Choroid plexus epithelial cell (primary cell): ENCODE results near the gene KIRREL3.
"Not testable (repeated sequence)": the region's sequence is repeated elsewhere in the genome, so short reads cannot be mapped to it uniquely, and the experiment has no call there.

Experiments used
- DNase-seq: peaks from one replicate; pipeline ENCODE4 v3.0.0-alpha.2; 2010; ENCODE audit warnings: low read depth
- H3K4me3 ChIP-seq: 2 replicates; pipeline ENCODE4 v1.5.1; 2011; ENCODE audit warnings: low read depth, mild to moderate bottlenecking, control low read depth, low read length, moderate library complexity
- TF ChIP-seq, protein P1 (sequence below): conservative IDR thresholded peaks from 2 replicates; pipeline ENCODE4 v1.5.1; 2011; ENCODE audit warnings: low read depth, mild to moderate bottlenecking, control low read depth, inconsistent platforms, low read length, moderate library complexity

KIRREL3 gene

DNA sequence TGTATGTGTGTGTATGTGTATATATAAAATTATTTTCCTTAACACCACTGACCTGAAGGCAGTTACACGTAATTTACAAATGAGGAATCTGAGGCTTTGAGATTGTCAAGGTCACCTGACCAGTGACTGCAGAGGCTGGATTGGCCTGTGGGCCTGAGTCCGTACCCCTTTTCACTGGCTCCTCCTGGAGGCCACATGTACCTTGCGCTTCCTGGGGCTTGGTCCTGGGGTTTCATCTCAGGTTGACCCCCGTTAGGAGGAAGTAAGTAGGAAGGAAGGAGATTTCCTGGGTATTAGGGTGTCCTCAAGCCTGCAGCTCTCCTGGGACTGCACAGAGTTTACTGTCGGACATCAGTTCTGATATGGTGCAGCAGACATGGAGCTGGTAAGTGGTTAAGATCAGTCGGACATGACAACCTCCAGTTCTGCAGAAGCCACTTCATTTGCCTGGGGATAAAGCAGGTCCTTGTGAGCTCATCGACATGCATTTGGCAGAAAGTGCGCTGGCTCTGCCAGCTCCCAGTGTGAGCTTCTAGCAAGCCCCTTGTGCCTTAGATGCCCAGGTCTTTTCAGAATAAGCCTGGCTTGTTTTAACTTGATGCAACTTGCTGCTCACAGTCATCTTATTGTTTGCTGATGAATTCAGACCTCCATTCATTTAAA lies 608.5 kb downstream of the KIRREL3 start:
- no peak overlapping the region for H3K4me3 ChIP-seq
- DNase-seq, result no peak
- TF ChIP-seq, protein P1, sequence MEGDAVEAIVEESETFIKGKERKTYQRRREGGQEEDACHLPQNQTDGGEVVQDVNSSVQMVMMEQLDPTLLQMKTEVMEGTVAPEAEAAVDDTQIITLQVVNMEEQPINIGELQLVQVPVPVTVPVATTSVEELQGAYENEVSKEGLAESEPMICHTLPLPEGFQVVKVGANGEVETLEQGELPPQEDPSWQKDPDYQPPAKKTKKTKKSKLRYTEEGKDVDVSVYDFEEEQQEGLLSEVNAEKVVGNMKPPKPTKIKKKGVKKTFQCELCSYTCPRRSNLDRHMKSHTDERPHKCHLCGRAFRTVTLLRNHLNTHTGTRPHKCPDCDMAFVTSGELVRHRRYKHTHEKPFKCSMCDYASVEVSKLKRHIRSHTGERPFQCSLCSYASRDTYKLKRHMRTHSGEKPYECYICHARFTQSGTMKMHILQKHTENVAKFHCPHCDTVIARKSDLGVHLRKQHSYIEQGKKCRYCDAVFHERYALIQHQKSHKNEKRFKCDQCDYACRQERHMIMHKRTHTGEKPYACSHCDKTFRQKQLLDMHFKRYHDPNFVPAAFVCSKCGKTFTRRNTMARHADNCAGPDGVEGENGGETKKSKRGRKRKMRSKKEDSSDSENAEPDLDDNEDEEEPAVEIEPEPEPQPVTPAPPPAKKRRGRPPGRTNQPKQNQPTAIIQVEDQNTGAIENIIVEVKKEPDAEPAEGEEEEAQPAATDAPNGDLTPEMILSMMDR, result peak; percentile 26

DNA sequence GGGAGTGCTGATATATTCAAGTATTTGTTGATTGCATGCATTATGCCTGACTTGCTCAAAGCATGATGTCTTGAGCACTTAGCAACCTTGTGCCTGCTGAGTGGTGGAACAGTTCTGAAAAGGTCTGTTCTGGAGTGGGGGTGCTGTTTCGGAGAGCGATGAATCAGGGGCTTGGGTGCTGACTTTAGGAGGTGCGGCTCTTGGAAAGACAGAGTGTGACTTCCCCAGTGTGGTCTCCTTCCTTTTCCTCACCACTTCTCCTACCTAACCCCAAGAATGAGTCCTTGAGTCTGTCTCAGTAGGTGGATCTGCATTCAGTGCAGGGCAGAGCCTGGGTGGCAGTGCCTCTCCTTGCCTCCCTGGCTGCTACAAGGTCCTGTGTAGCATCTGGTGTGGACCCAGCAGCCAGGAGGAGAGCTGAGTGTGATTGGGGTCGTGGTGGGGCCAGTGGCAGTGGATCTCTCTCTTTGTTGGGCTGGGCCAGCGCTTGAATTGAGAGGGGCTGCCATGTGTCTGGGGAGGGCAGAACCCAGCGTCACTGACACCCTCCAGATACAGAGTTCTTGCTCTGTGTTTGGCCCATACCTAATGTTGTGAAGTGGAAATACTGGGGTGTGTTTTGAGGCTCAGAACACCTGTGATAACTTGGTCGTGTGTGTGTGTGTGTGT lies 609.1 kb downstream of the KIRREL3 start:
- no peak for DNase-seq
- H3K4me3 ChIP-seq, result no peak overlapping the region
- TF ChIP-seq, protein P1, result no peak

DNA sequence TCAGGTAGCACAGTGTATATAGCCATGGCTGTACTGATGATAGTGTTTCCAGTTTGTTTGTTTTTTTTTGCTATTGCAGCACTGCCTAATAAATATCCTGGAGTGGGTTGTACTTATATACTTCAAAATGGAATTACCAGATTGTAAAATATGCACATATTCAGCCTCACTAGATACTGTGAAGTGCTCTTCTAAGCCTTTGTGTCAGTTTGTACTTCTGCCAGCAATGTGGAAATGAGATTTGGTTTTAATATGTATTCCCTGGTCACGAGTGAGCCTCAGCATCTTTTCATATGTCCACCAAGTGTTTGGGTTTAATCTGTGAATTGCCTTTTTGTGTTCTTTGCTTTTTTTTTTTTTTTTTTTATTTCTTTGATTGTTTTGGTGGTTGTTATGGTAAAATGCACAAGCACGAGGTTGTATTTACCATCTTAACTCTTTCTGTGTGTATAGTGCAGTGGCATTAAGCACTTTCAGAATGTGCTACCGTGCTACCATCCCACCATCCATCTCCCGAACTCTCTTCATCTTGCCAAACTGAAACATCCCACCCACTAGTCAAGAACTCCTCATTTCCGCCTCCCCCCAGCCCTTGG lies 610.2 kb downstream of the KIRREL3 start:
- no peak overlapping the region for H3K4me3 ChIP-seq
- TF ChIP-seq, protein P1, result no peak
- no peak for DNase-seq

DNA sequence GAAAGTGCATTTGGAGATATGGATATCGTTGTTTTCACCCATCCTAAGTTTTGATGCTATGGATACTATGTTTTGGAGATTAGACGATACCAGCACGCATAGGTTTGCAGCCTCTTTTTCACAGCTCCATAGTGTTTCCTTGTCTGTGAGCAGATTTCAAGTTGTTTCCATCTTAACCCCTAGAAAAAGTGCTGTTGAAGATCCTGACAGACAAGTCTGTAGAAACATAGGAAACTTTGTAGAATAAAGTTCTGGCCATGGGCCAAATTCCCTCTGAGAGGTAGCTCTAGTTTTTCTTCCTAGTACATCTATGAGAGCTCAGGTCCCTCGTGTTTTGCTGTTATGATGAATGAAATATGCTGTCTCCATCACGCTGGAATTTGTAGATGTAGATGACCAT lies 612.7 kb downstream of the KIRREL3 start:
- no peak overlapping the region for H3K4me3 ChIP-seq
- DNase-seq, result peak; percentile 31
- TF ChIP-seq, protein P1, result no peak

DNA sequence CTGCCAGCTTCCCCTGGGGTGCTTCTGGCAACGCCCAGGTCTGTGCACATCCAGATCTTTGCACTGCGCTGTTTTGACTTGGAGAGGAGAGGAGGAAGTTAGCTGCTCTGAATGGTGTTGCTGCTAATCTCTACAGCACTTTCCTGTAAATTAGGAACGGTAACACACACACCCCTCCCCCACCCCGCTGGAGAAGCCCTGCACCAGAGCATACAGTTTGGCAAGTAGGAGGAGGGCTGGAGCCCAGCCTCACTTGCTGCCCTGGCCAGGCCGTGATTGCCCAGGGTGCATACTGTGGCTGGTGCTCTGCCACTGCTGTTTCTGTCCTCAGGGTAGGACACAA lies 613.9 kb downstream of the KIRREL3 start:
- H3K4me3 ChIP-seq, DNase-seq: not testable (repeated sequence)

DNA sequence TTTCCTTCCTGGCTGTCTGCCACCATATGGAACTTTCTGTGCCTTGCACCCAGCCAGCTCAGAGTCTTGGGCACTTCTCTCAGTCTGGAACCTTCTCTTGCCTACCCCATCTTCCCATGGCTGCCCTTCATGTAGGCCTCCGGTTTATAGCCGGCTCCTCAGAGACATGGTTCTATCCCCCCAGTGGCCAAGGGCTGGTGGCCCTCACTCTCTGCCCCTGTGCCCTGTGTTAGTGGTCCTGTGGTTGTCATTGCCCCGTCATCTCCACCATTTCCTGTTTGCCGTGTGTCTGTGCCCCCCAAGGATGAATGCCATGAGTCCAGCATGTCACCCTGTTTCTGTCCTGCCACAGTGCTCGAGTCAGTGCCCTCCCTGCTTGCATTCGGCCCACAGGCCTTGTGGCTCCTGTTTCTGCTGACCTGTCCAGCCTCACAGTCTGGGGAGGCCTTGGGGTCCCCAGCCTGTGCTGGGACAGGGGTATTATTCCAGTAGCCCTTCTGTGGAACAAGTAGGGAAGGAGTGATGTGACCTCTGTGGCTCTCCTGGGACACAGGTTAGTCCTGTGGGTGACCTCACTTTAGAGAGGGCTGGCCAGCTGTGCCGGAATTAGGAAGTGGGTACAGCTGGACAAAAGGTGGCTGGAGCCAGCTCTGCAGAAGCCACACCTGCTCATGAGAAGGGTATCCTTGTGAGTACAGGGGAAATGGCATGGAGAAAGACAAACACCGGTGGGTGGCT lies 614.4 kb downstream of the KIRREL3 start:
- TF ChIP-seq, protein P1, result no peak
- H3K4me3 ChIP-seq, result no peak overlapping the region
- DNase-seq, result no peak

DNA sequence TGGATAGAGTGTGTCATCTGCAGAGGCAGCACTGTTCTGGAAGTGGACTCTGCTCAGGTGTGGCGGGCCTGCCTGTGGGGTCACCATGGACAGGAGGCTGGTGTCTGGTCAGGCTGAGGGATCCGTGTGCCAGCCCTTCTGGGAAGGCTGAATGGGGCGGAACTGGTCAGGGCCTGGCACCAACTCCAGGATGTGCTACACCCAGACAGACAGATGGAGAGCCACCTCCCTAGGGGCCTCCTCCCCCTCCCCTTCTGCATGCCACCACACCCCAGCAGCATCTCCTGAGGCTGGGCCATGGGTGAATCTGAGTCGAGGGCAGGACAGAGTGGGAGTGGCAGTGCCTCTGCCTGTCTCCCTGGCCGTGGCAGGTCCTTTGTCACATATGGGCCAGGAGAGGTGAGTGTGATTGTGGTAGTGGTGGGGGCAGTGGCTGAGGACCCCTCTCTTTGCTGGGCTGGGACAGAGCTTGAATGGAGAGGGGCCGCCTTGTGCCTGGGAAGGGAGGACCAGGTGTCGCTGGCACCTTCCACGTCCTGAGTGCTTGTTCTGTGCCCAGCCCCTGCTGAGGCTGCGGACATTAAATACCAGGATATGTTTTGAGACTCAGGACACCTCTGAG lies 616.0 kb downstream of the KIRREL3 start:
- no peak overlapping the region for H3K4me3 ChIP-seq
- DNase-seq, result no peak
- TF ChIP-seq, protein P1, result no peak
